Measurements from ENCODE around the gene EEF2. TPM values are rescaled to one million over a fixed set of nuclear protein-coding genes. Genes with fewer than 3 reads are reported as not detected.
"Not testable (repeated sequence)": the region's sequence is repeated elsewhere in the genome, so short reads cannot be mapped to it uniquely, and the experiment has no call there.

The EEF2 gene
- total and polyA plus RNA-seq, 2 experiments from 2014 or later = 316 to 2,849 TPM

DNA sequence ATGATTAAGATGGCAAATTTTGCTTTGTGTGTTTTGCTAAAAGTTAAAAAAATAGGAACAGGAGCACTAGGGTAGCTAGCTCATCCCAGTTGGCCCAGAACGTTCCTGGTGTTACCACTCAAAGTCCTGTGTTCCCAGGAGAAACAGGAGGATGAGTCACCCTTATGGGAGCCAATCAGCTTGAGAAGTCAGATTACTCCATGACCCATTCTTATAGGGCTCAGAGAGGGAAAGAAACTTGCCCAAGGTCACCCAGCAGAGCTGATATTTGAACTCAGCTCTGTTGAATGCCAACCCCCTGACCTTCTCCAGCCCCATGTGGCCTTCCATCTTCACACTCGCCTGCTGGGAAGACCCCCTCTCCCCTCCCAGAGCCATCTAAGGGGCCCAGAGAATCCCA, 39.4 kb downstream of the EEF2 start:
- Histone ChIP-seq H3K9me3 (ENCODE audit: low read depth) (no peaks in the 10 kb centered on the region), H3K4me1 (ENCODE audit: low read depth) (peaks cover 8% of the 10 kb centered on the region), H3K4me3 (no peak overlapping the region), H3K27ac (no peak overlapping the region), H3K36me3 (no peaks in the 10 kb centered on the region), H3K27me3 (no peaks in the 10 kb centered on the region)
- TF ChIP-seq, protein P1, sequence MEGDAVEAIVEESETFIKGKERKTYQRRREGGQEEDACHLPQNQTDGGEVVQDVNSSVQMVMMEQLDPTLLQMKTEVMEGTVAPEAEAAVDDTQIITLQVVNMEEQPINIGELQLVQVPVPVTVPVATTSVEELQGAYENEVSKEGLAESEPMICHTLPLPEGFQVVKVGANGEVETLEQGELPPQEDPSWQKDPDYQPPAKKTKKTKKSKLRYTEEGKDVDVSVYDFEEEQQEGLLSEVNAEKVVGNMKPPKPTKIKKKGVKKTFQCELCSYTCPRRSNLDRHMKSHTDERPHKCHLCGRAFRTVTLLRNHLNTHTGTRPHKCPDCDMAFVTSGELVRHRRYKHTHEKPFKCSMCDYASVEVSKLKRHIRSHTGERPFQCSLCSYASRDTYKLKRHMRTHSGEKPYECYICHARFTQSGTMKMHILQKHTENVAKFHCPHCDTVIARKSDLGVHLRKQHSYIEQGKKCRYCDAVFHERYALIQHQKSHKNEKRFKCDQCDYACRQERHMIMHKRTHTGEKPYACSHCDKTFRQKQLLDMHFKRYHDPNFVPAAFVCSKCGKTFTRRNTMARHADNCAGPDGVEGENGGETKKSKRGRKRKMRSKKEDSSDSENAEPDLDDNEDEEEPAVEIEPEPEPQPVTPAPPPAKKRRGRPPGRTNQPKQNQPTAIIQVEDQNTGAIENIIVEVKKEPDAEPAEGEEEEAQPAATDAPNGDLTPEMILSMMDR (IDR thresholded peaks at IDR 0.05; ENCODE audit: low read depth, low read length) = no peak
- peak in 1 of 2 donors; percentile 38 for DNase-seq (ENCODE audit: low read depth in 1 of 2, low spot score in 1 of 2)

DNA sequence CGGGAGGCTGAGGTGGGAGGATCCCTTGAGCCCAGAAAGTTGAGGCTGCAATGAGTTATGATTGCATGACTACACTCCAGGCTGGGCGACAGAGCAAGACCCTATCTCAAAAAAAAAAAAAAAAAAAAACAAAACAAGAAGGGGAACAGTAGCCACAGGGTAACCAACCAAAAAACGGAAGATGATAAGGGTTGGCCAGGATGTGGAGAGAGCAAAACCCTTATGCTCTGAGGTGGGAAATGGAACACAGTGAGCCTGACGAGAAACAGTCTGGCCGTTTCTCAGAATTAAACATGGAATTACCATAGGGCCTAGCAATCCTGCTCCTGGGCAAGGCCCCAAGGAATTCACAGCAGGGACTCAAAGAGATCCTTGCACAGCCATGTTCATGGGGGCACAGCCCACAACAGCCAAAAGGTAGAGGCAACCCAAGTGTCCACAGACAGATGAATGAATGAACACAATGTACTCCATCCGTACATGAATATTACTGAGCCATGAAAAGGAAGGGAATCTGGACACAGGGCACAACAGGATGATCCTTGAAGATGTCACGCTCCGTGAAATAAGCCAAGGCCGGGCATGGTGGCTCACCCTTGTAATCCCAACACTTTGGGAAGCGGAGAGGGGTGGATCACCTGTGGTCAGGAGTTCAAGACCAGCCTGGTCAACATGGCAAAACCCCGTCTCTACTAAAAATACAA, 41.1 kb downstream of the EEF2 start:
- H3K4me1 ChIP-seq (ENCODE audit: low read depth) = no peaks in the 10 kb centered on the region
- H3K27me3 ChIP-seq = no peaks in the 10 kb centered on the region
- DNase-seq (ENCODE audit: low read depth in 1 of 2, low spot score in 1 of 2) = no peak
- TF ChIP-seq, protein P1 (IDR thresholded peaks at IDR 0.05; ENCODE audit: low read depth, low read length) = no peak
- H3K27ac ChIP-seq = no peak overlapping the region
- no peaks in the 10 kb centered on the region for H3K36me3 ChIP-seq
- H3K9me3 ChIP-seq (ENCODE audit: low read depth) = no peaks in the 10 kb centered on the region
- no peak overlapping the region for H3K4me3 ChIP-seq

- H3K36me3 ChIP-seq = no peaks in the 10 kb centered on the region
- peak overlapping the region; percentile 39 for H3K27ac ChIP-seq
- no peak for DNase-seq (ENCODE audit: low read depth in 1 of 2, low spot score in 1 of 2)
- TF ChIP-seq, protein P1 (IDR thresholded peaks at IDR 0.05; ENCODE audit: low read depth, low read length) = no peak
- H3K4me3 ChIP-seq = no peak overlapping the region
- H3K9me3 ChIP-seq (ENCODE audit: low read depth) = no peaks in the 10 kb centered on the region
- no peaks in the 10 kb centered on the region for H3K4me1 ChIP-seq (ENCODE audit: low read depth)
- H3K27me3 ChIP-seq = no peaks in the 10 kb centered on the region
Measured at GRCh38 chr19:3942790-3943409, 42.4 kb downstream of the EEF2 start.

DNA sequence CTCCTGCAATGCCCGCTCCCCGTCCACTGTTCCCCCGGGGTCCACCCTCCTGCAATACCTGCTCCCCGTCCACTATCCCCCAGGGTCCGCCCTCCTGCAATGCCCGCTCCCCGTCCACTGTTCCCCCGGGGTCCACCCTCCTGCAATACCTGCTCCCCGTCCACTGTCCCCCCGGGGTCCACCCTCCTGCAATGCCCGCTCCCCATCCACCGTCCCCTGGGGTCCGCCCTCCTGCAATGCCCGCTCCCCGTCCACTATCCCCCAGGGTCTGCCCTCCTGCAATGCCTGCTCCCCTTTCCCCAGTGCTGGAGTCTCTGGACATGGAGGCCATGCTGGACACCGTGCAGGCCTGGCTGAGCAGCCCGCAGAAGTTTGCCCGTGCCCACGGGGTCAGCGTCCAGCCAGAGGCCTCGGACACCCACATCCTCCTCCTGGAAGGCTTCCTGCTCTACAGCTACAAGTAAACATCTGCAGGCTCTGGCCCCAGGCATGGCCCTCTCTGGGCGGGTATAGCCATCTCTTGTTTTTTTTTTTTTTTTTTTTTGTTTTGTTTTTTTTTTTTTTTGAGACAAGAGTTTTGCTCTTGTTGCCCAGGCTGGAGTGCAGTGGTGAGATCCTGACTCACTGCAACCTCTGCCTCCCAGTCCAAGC, 46.8 kb downstream of the EEF2 start:
- H3K36me3 ChIP-seq; H3K9me3 ChIP-seq (ENCODE audit: low read depth); H3K27ac ChIP-seq; H3K4me3 ChIP-seq; H3K27me3 ChIP-seq; DNase-seq (ENCODE audit: low read depth in 1 of 2, low spot score in 1 of 2); H3K4me1 ChIP-seq (ENCODE audit: low read depth): not testable (repeated sequence)

- TF ChIP-seq, protein P1 (IDR thresholded peaks at IDR 0.05; ENCODE audit: low read depth, low read length) = no peak
- Histone ChIP-seq H3K27me3 (no peaks in the 10 kb centered on the region), H3K4me3 (no peak overlapping the region)
Measured at GRCh38 chr19:3936506-3937442, 48.5 kb downstream of the EEF2 start.

More at GRCh38 chr19:3936506-3937442, 48.5 kb downstream of the EEF2 start:
- Histone ChIP-seq H3K27ac (no peak overlapping the region), H3K36me3 (no peaks in the 10 kb centered on the region), H3K4me1 (ENCODE audit: low read depth) (peaks cover 3% of the 10 kb centered on the region), H3K9me3 (ENCODE audit: low read depth) (no peaks in the 10 kb centered on the region)
- no peak for DNase-seq (ENCODE audit: low read depth in 1 of 2, low spot score in 1 of 2)
